ENCODE results near the gene FXYD3. TPM values are rescaled to one million over a fixed set of nuclear protein-coding genes. Genes with fewer than 3 reads are reported as not detected.

The FXYD3 gene
- total RNA-seq, 1 donor from 2014 or later = 1.1 TPM

- TF ChIP-seq CTCF (IDR thresholded peaks at IDR 0.05; ENCODE audit: borderline replicate concordance) = no peak
- DNase-seq = no peak
- intact Hi-C loops (cut with micrococcal nuclease) = no loop called here
- Histone ChIP-seq H3K4me1 (peaks cover 7% of the 10 kb centered on the region), H3K4me3 (no peak overlapping the region), H3K9me3 (replicated peaks) (peaks cover 25% of the 10 kb centered on the region), H3K27ac (replicated peaks) (no peak overlapping the region), H3K27me3 (ENCODE audit: low read depth) (no peaks in the 10 kb centered on the region), H3K36me3 (peaks cover 30% of the 10 kb centered on the region)
Measured at GRCh38 chr19:35169221-35169995, 53.8 kb downstream of the FXYD3 start.

GRCh38 chr19:35170359-35171061, 54.9 kb downstream of the FXYD3 start:
- no peak for TF ChIP-seq CTCF (IDR thresholded peaks at IDR 0.05; ENCODE audit: borderline replicate concordance)
- Histone ChIP-seq H3K36me3 (peaks cover 19% of the 10 kb centered on the region), H3K27ac (replicated peaks) (no peak overlapping the region), H3K4me3 (no peak overlapping the region), H3K9me3 (replicated peaks) (peaks cover 14% of the 10 kb centered on the region), H3K27me3 (ENCODE audit: low read depth) (no peaks in the 10 kb centered on the region), H3K4me1 (peaks cover 7% of the 10 kb centered on the region)
- no peak for DNase-seq
- intact Hi-C loops (cut with micrococcal nuclease) = no loop called here

GRCh38 chr19:35171730-35172129, 56.1 kb downstream of the FXYD3 start:
- Histone ChIP-seq H3K27me3 (ENCODE audit: low read depth) (no peaks in the 10 kb centered on the region), H3K27ac (replicated peaks) (no peak overlapping the region), H3K9me3 (replicated peaks) (peaks cover 2% of the 10 kb centered on the region), H3K4me1 (peaks cover 7% of the 10 kb centered on the region), H3K36me3 (peaks cover 7% of the 10 kb centered on the region), H3K4me3 (no peak overlapping the region)
- no peak for DNase-seq
- intact Hi-C loops (cut with micrococcal nuclease) = no loop called here
- no peak for TF ChIP-seq CTCF (IDR thresholded peaks at IDR 0.05; ENCODE audit: borderline replicate concordance)

Other genes with a start within 250 kb of the FXYD3 start
- 2.5 TPM for gene ZNF30, start 188.9 kb upstream of the FXYD3 start, total RNA-seq
- 3.2 TPM for gene ZNF792, start 151.6 kb upstream of the FXYD3 start, total RNA-seq
- gene GRAMD1A, start 115.5 kb upstream of the FXYD3 start, total RNA-seq = 26.2 TPM
- 52.8 TPM for gene SCN1B, start 85.4 kb upstream of the FXYD3 start, total RNA-seq
- gene HPN, start 74.1 kb upstream of the FXYD3 start, total RNA-seq = 3.4 TPM
- 8.4 TPM for gene LGI4, start 19.2 kb downstream of the FXYD3 start, total RNA-seq
- 509 TPM for gene FXYD1, start 23.0 kb downstream of the FXYD3 start, total RNA-seq
- not detected for gene FXYD7, start 27.4 kb downstream of the FXYD3 start, total RNA-seq
- 23.4 TPM for gene FXYD5, start 38.9 kb downstream of the FXYD3 start, total RNA-seq
- gene FAM187B, start 112.9 kb downstream of the FXYD3 start, total RNA-seq = not detected
- gene LSR, start 133.2 kb downstream of the FXYD3 start, total RNA-seq = 4.5 TPM
- 147 TPM for gene USF2, start 153.1 kb downstream of the FXYD3 start, total RNA-seq
- not detected for gene HAMP, start 166.7 kb downstream of the FXYD3 start, total RNA-seq
- gene MAG, start 176.3 kb downstream of the FXYD3 start, total RNA-seq = not detected
- not detected for gene CD22, start 213.4 kb downstream of the FXYD3 start, total RNA-seq
- gene FFAR1, start 232.1 kb downstream of the FXYD3 start, total RNA-seq = not detected
- gene FFAR3, start 242.6 kb downstream of the FXYD3 start, total RNA-seq = not detected

Measured in left ventricle myocardium inferior (tissue), 1 donor.